ENCODE data around the gene PXYLP1. TPM values are rescaled to one million over a fixed set of nuclear protein-coding genes. Genes with fewer than 3 reads are reported as not detected.

PXYLP1 gene, protein sequence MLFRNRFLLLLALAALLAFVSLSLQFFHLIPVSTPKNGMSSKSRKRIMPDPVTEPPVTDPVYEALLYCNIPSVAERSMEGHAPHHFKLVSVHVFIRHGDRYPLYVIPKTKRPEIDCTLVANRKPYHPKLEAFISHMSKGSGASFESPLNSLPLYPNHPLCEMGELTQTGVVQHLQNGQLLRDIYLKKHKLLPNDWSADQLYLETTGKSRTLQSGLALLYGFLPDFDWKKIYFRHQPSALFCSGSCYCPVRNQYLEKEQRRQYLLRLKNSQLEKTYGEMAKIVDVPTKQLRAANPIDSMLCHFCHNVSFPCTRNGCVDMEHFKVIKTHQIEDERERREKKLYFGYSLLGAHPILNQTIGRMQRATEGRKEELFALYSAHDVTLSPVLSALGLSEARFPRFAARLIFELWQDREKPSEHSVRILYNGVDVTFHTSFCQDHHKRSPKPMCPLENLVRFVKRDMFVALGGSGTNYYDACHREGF
- 16.2 and 20.0 TPM in 2 replicates for total RNA-seq

DNA sequence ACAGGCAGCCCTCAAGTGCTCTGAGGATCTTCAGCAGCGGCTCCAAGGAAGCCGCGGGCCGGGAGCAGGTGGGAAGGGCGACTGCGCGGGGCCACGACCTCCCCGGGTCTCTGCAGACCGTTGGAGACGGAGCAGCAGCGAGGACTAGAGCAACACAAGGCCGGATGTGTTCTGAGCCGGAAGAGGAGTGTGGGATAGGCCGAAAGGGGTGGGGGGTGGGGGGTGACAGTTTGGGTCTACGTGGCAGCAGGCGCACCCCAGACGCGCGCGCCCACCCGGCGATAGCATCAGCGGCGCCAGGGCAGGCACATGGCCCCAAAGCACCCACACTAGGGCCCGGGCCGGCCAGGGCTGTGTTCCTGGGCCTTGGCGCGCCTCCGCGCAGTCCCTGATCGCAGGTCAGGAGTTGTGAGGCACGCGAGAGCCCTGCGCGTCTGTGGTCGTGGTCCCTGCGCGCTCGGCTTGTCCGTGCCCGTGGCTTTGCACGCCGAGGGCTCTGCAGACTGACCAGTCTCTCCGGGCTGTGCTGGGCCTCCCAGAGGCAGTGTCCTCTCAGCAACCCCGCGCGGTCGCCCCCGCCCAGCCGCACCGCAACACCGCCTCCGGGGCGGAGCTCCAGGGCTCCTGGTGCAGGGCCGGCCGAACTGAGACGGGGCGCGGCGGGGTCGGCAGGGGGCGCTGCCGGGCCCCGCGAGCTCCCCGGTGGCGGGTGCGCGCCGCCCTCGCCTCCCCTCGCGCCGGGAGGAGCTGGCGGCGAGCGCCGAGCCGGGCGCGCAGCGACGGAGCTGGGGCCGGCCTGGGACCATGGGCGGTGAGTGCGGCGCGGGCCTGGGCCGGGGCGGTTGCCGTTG is at the start of gene PXYLP1:
Gene PXYLP1, plus strand, starts transcription at position 725 of the 851 bp plus-strand sequence. CDS start 28,351 bp downstream, outside the sequence.

Other genes starting within 250 kb of the PXYLP1 start
- under 0.01 TPM in 1 of 2 replicates, not detected in the other for gene SPSB4, start 180.5 kb upstream of the PXYLP1 start, total RNA-seq
- 190 and 205 TPM in 2 replicates for gene ZBTB38, start 136.7 kb downstream of the PXYLP1 start, total RNA-seq

Measured in hair follicle dermal papilla cell (primary cell).